B cell (primary cell): ENCODE measurements around the gene HYAL1.

Experiments
- CTCF ChIP-seq: fragments of 200-600 bp; IDR thresholded peaks from one replicate; pipeline ENCODE4 v1.8.0; 2022; ENCODE audit warnings: antibody characterized with exemption, mild to moderate bottlenecking
- EZH2 ChIP-seq: IDR thresholded peaks from 2 replicates; pipeline ENCODE4 v1.6.1; 2012; ENCODE audit warnings: borderline replicate concordance, low read depth, mild to moderate bottlenecking, moderate library complexity, low read length; ENCODE audit not compliant: insufficient read depth, poor library complexity, severe bottlenecking

DNA sequence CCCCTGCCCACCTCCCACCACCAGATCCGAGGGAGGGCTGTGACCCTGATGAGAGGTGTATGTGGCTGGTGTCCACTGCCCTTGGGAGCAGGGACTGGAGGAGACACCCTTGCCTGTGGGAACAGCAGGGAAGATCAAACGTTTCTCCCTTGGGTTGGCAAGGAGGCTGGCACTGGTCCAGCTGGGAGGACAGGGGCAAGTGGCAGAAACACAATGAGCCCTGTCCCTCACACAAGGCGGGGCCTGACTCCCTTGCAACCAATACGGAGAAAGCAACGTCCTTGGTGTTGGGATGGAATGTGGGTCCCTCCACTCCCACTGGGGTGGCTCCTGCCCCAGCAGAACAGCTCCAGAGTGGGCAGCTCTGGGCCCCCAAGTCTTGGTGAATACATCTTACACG is 13.9 kb upstream of the HYAL1 start:
- TF ChIP-seq CTCF (no peak), EZH2 (no peak)
